Urinary bladder (tissue), 4 donors: ENCODE results near the gene DAG1. TPM values are rescaled to one million over a fixed set of nuclear protein-coding genes. Genes with fewer than 3 reads are reported as not detected.
A peak's percentile ranks its signal among the peaks of the same experiment; 100 is the strongest.
"Not testable (repeated sequence)": the region's sequence is repeated elsewhere in the genome, so short reads cannot be mapped to it uniquely, and the experiment has no call there.

Experiments used
- DNase-seq: peaks from one replicate; pipeline ENCODE4 v3.0.0-alpha.2; 2015; ENCODE audit errors: extremely low spot score
- H3K27ac ChIP-seq: one replicate; pipeline ENCODE4 v1.5.1; 2013; ENCODE audit warnings: low read depth, mild to moderate bottlenecking, moderate library complexity
- H3K36me3 ChIP-seq: one replicate; pipeline ENCODE4 v1.6.1; 2013; ENCODE audit warnings: mild to moderate bottlenecking, moderate library complexity; ENCODE audit not compliant: insufficient read depth
- H3K4me1 ChIP-seq: one replicate; pipeline ENCODE4 v1.6.1; 2013; ENCODE audit warnings: mild to moderate bottlenecking, moderate library complexity; ENCODE audit not compliant: insufficient read depth
- H3K4me3 ChIP-seq: one replicate; pipeline ENCODE4 v1.5.1; 2013; ENCODE audit warnings: low read depth, low read length
- WGBS: extraction: QIAGEN DNeasy Blood & Tissue Kit; methylation state at CpG from one replicate; pipeline ENCODE4 v1.1.7; 2013; 5-methylcytosine and 5-hydroxymethylcytosine counted together
- polyA plus RNA-seq: library from polyadenylated mRNA; stranded (reverse); fragments of 200-250 nt; gene quantifications from one replicate; pipeline ENCODE4 v1.2.3, GENCODE V29; 2013
- total RNA-seq: library from RNA; depleted of rRNA; stranded (reverse); fragments of >200 nt; gene quantifications from one replicate; pipeline ENCODE4 v1.2.3, GENCODE V29; 2014
- donor health status: healthy with polysubstance abuse.
- donor health status: healthy.

DAG1 gene
- total and polyA plus RNA-seq, 2 donors = 34.1 to 58.7 TPM

DNA sequence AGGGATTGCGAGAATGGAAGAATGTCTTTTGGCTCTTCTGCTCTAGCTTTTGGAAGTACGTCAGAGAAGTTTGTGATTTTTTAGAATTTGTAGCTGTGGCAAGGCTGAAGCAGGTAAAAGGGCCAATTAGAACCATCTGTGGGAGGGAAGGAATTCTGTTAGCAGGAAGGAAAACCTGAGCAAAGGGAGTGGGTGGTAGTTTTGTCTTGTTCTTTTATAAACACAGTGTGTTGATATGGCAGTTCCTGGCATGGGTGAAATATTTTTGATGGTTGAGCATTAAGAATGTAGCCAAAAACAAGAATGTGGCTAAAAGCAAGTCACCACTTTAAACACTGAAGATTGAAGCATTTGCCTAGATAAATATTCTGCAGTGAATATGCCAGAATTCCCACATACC is 23.8 kb downstream of the DAG1 start:
- Histone ChIP-seq H3K27ac (no peak overlapping the region), H3K36me3 (no peaks in the 10 kb centered on the region), H3K4me3 (no peak overlapping the region), H3K4me1 (peaks cover 4% of the 10 kb centered on the region)
- 84% methylated on average over 2 of the region's 2 CpGs for WGBS
- no peak for DNase-seq

DNA sequence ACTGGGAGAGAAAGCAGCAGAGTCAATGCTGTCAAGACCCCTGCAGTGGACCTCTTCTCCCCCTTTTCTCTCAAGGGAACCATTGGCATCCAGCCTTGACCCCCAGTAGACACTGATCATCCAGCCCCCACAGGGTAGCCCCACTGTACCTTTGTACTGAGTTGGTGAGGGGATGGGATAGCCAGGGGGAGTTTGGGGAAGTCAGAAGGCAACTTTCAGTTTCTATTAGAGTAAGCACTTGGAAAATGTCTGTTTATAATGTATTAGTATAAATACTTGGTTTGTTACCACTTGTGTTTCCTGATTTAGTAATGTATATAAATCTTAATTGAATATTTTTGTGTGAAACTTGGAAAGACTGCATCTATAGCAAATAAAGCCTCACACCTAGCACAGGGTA is 25.0 kb downstream of the DAG1 start:
- Histone ChIP-seq H3K36me3 (no peaks in the 10 kb centered on the region), H3K4me3 (no peak overlapping the region), H3K27ac (no peak overlapping the region), H3K4me1 (peaks cover 4% of the 10 kb centered on the region)
- no peak for DNase-seq

DNA sequence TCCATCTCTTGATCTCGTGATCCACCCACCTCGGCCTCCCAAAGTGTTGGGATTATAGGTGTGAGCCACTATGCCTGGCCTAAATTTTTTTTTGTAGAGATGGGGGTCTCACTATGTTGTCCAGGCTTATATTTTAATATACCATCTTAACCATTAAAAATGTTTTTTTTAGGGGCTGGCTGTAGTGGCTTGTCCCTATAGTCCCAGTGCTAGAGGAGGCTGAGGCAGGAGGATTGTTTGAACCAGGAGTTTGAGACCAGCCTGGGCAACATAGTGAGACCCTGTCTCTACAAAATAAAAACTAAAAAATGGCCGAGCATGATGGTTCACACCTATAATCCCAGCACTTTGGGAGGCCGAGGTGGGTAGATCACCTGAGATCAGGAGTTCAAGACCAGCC is 26.8 kb downstream of the DAG1 start:
- H3K4me1 ChIP-seq, H3K27ac ChIP-seq, H3K4me3 ChIP-seq, H3K36me3 ChIP-seq, DNase-seq: not testable (repeated sequence)
- 98% methylated on average over 4 of the region's 4 CpGs for WGBS

DNA sequence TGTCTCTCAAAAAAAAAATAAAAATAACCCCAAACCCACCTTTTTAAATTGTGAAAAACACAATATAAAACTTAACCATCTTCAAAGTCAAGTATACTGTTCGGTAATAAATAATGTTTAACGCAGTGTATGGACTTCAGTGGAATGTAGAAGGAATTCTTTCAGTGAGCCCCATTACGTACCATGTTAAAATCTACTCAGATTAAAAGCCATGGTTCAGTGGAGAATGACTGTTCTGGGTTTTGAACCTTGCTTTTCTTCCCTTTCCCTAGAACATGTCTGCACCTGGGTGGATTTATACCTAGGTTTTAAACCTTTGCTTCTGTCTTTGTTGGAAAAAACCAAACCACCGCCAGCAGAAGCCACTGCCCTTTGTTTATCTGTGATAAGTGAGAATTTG is 27.5 kb downstream of the DAG1 start:
- H3K27ac ChIP-seq = no peak overlapping the region
- WGBS = 89% methylated on average over 4 of the region's 4 CpGs
- no peak for DNase-seq
- H3K4me3 ChIP-seq = no peak overlapping the region
- H3K4me1 ChIP-seq = peaks cover 4% of the 10 kb centered on the region
- H3K36me3 ChIP-seq = no peaks in the 10 kb centered on the region

DNA sequence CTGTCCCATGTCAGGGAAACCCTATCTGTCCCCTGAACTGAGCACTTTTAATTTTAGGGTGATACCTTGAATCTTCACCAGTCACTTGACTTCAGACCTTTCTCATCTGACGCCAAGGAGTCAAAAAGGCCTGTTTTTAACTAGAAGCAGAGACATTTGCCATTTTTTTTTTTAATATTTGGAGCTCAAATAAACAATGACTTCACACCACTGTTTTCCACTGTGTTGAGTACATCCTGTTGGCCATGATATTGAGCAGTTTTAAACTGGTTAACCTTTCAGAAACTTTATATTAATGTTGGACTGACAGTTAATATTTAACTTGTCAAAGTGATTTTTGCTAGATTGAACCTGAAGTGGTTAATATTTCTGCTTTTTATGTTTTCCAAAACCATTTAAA is 28.2 kb downstream of the DAG1 start:
- Histone ChIP-seq H3K4me1 (peaks cover 4% of the 10 kb centered on the region), H3K27ac (no peak overlapping the region)
- WGBS = 70% methylated on average over 1 of the region's 1 CpG

DNA sequence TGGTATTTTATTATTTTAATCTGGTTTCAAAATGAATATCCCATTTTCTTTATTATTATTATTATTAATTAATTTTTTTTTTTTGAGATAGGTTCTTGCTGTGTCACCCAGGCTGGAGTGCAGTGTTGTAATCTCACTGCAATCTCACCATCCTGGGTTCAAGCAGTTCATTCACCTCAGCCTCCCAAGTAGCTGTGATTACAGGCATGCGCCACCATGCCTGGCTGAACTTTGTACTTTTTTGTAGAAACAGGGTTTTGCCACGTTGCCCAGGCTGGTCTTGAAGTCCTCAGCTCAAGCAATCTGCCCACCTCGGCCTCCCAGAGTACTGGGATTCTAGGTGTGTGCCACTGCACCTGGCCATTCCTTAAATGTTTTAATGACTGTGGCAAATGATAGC is 28.6 kb downstream of the DAG1 start:
- no peak for DNase-seq
- WGBS = 93% methylated on average over 3 of the region's 3 CpGs
- Histone ChIP-seq H3K4me3 (no peak overlapping the region), H3K4me1 (peaks cover 4% of the 10 kb centered on the region), H3K36me3 (no peaks in the 10 kb centered on the region), H3K27ac (no peak overlapping the region)

More for the DNA sequence above, 28.2 kb downstream of the DAG1 start:
- H3K4me3 ChIP-seq = no peak overlapping the region
- no peaks in the 10 kb centered on the region for H3K36me3 ChIP-seq
- no peak for DNase-seq

DNA sequence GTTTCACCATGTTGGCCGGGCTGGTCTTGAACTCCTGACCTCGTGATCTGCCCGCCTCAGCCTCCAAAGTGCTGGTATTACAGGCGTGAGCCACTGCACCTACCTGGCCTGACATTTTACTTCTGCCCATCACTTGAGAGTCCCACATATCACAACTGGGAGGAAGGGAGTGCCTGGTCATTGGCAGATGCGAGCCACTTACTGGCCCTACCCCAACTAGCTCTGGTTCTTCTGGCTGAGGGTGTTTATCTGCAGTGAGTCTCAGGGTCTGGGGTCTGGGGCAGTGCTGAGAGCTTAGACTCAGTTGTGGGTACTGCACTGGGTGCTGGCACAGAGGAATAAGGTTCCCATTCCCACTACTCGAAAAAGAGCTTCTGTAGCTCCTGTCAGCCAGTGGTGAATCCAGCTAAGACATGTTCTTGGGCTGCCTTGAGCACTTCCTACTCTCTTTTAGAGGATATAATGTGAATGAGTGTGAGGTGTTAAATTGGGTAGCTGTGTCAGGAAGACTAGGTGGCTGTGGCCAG is 30.2 kb downstream of the DAG1 start:
- Histone ChIP-seq H3K4me1 (peaks cover 4% of the 10 kb centered on the region), H3K27ac (peak overlapping the region; percentile 38), H3K36me3 (no peaks in the 10 kb centered on the region), H3K4me3 (no peak overlapping the region)
- 88% methylated on average over 6 of the region's 6 CpGs for WGBS
- DNase-seq = no peak

DNA sequence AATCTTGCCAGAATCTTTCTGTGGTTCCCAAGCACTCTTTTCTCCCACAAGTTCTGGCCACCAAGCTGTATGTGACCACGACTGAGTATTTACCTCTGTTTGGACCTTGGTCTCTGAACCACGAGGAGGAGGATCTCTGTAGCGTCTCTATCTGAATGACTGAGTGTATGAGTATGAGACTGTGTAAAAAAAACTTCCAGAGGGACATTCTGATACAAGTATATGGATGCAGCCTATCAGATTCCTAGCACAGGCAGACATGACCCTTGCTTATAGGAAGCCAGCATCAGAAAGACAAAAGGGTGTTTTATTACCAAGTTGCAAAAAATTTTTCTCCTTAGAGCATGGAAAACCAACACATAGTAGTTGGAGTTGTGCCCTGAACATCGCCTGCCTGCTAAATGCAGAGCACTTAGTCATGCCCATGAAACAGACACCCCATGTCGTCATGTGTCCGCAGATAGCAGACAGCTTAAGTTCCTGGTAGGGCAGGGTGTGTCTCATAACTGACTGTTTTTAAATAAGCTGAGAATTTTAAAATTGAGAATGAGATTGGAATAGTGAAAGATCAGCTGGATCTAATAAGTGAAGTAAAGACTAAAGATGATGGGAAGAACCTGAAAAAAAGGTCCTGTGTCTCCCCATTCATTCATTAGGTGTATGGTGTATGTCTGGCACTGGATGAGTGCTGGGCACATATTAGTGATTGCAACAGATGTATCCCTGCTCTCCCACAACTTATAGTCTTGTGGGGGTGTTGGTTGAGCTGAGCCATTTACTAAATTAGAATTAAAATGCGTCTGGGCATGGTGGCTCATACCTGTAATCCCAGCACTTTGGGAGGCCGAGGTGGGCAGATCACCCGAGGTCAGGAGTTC is 30.9 kb downstream of the DAG1 start:
- Histone ChIP-seq H3K36me3 (no peaks in the 10 kb centered on the region), H3K4me1 (peaks cover 4% of the 10 kb centered on the region), H3K27ac (peak overlapping the region; percentile 50), H3K4me3 (no peak overlapping the region)
- DNase-seq = no peak
- 42% methylated on average over 9 of the region's 9 CpGs for WGBS

DNA sequence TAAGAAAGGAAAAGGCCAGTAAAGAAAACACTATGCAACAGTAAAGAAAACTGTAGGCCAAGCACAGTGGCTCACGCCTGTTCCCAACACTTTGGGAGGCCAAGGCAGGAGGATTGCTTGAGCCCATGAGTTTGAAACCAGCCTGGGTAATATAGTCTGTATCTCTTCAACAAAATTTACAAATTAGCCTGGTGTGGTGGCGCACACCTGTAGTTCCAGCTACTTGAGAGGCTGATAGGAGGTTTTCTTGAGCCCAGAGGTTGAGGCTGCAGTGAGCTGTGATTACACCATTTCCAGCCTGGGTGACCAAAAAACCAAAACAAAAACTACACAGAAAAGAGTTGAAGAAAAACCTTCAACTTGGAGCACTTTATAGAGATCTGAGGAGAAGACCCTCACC is 31.8 kb downstream of the DAG1 start:
- peaks cover 4% of the 10 kb centered on the region for H3K4me1 ChIP-seq
- 98% methylated on average over 2 of the region's 2 CpGs for WGBS

DNA sequence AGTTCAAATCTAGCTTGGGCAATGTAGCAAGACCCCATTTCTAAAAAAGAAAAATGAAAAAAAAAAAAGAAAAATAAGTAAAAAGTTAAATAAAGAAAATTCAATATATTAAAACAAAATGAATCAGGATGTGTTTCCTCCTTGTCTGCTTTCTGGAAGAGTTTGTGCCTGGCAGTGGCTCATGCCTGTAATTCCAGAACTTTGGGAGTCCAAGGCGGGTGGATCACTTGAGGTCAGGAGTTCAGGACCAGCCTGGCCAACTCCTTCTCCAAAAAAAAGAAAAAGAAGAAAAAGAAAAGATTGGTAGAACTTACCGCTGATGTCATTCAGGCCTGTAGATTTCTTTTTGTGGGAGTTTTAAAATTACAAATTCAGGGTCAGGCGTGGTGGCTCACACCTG is 36.8 kb downstream of the DAG1 start:
- Histone ChIP-seq H3K4me1 (no peaks in the 10 kb centered on the region), H3K36me3 (peaks cover 4% of the 10 kb centered on the region), H3K27ac (no peak overlapping the region), H3K4me3 (no peak overlapping the region)
- 80% methylated on average over 3 of the region's 3 CpGs for WGBS
- DNase-seq = no peak

More for the DNA sequence above, 31.8 kb downstream of the DAG1 start:
- H3K36me3 ChIP-seq = no peaks in the 10 kb centered on the region
- DNase-seq = no peak
- H3K4me3 ChIP-seq = no peak overlapping the region
- H3K27ac ChIP-seq = no peak overlapping the region

DNA sequence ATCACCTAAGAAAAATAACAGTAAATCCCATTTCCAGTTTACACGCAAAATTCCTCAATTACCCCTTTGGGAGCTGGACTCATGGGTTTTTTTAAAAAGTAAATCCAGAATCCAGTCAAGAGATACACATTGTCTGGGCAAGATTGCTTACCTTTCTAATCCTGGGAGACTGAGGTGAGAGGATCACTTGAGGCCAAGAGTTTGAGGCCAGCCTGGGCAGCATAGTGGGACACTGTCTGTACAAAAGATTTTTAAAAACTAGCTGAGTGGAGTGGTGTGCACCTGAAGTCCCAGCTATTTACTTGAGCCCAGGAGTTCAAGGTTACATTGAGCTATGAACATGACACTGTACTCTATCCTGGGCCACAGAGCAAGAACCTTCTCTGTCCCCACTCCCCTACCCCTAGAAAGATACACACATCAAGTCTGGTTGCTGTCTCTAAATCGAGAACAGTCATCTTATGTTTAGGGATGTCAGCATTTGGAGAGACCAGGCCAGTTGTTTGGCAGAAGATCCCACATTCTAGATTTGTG is 39.0 kb downstream of the DAG1 start:
- no peak overlapping the region for H3K27ac ChIP-seq
- H3K36me3 ChIP-seq = peaks cover 4% of the 10 kb centered on the region
- H3K4me3 ChIP-seq = no peak overlapping the region
- 26% methylated on average over 2 of the region's 2 CpGs for WGBS
- no peak for DNase-seq
- H3K4me1 ChIP-seq = peaks cover 2% of the 10 kb centered on the region

DNA sequence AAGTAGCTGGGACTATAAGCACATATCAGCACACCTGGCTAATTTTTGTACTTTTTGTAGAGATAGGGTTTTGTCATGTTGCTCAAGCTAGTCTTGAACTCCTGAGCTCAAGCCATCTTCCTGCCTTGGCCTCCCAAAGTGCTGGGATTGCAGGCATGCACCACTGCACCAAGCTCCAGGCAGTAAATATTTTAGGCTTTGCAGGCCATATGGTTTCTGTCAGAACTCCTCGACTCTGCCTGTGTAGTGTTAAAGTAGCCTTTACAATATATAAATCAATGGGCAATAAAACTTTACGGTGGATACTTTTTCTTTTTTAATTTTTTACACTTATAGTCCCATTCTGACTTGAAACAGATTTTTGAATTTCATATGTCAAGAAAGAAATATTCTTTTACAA is 41.6 kb downstream of the DAG1 start:
- Histone ChIP-seq H3K4me3 (no peak overlapping the region), H3K36me3 (peaks cover 5% of the 10 kb centered on the region), H3K27ac (no peak overlapping the region), H3K4me1 (peaks cover 2% of the 10 kb centered on the region)
- 27% methylated on average over 2 of the region's 2 CpGs for WGBS
- no peak for DNase-seq

DNA sequence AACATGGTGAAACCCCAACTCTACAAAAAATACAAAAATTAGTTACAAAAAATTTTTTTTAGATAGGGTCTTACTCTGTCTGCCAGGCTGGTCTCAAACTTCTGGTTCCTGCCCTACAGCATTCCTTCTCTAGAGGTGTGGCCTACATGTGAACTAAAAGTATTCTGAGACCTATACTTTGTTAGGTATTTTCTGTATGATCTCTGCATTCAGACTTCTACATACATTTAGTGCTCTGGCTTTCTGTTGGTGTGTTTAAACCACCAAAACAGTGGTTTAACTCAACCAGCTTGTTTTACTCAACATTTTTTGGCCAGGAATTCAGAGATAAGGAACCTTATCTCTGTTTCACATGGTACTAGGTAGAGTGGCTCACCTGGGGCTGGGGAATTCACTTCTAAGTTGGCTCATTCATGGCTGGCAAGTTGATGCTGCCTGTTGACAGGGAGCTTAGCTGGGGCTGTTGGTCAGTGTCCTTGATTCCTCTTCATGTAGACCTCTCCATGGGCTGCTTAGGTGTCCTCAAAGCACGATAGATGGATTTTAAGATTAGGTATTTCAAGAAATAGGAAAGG is 42.8 kb downstream of the DAG1 start:
- DNase-seq = no peak
- 85% methylated on average over 1 of the region's 1 CpG for WGBS
- H3K4me1 ChIP-seq = peaks cover 2% of the 10 kb centered on the region
- H3K4me3 ChIP-seq = no peak overlapping the region
- H3K27ac ChIP-seq = no peak overlapping the region
- H3K36me3 ChIP-seq = peaks cover 5% of the 10 kb centered on the region
